B cell (primary cell): ENCODE results near the gene TRPM2. TPM values are rescaled to one million over a fixed set of nuclear protein-coding genes. Genes with fewer than 3 reads are reported as not detected.
A peak's percentile ranks its signal among the peaks of the same experiment; 100 is the strongest.

Source experiments
- ATAC-seq: fragments of 200-7000 bp; cut with Tn5 transposase; one replicate; pipeline ENCODE4 v1.10.0; 2021; ENCODE audit warnings: low read depth, mild to moderate bottlenecking, moderate number of reproducible peaks, moderate library complexity
- CTCF ChIA-PET: fragments of 350-600 bp; sonication (Branson Sonifier 250); formaldehyde crosslinking; loops from one replicate; lab custom pipeline; 2021; ENCODE audit warnings: antibody characterized with exemption, inconsistent platforms; lab: Charles Lee
- POLR2A ChIA-PET: fragments of 350-600 bp; sonication (Branson Sonifier 250); formaldehyde crosslinking; loops from one replicate; lab custom pipeline; 2021; ENCODE audit warnings: antibody characterized with exemption; lab: Charles Lee
- DNase-seq: peaks from one replicate; pipeline ENCODE4 v3.0.0; 2013
- H2AFZ ChIP-seq: 2 replicates; pipeline ENCODE4 v1.6.1; 2012; ENCODE audit warnings: mild to moderate bottlenecking, low read depth, low read length; ENCODE audit not compliant: insufficient read depth, poor library complexity, severe bottlenecking
- H3K27ac ChIP-seq, 2 donors: 1 replicate in 1 of 2; 2 replicates in 1 of 2; pipeline ENCODE4 v1.5.1; 2012 to 2013; ENCODE audit warnings: low read length in 2 of 2, mild to moderate bottlenecking in 2 of 2, moderate library complexity in 1 of 2
- H3K27me3 ChIP-seq, 4 experiments: fragments of 200-600 bp in 1 of 4; sonication (generic) in 1 of 4; replicated peaks in 1 of 4; 1 replicate in 2 of 4; 2 replicates in 2 of 4; pipeline versions ENCODE4 v1.6.1 to v1.7.0; 2013 to 2016; ENCODE audit warnings: low read length in 3 of 4, mild to moderate bottlenecking in 2 of 4, mixed read lengths in 1 of 4, moderate library complexity in 1 of 4; ENCODE audit not compliant: insufficient read depth in 4 of 4, control insufficient read depth in 3 of 4; ENCODE audit errors: control extremely low read depth in 1 of 4
- H3K36me3 ChIP-seq, 2 experiments: replicated peaks in 1 of 2; 1 replicate in 1 of 2; 2 replicates in 1 of 2; pipeline versions ENCODE4 v1.6.1 to v1.7.1; 2013; ENCODE audit warnings: low read length in 1 of 2; ENCODE audit not compliant: insufficient read depth in 2 of 2, control insufficient read depth in 1 of 2; ENCODE audit errors: control extremely low read depth in 1 of 2, extremely low read depth in 1 of 2
- H3K4me1 ChIP-seq, 2 donors: fragments of 200-600 bp in 1 of 2; sonication (generic) in 1 of 2; 1 replicate in 1 of 2; 2 replicates in 1 of 2; pipeline versions ENCODE4 v1.5.1 to v1.6.1; 2013 to 2017; ENCODE audit warnings: low read length in 2 of 2; ENCODE audit not compliant: control insufficient read depth in 2 of 2, insufficient read depth in 2 of 2
- H3K4me2 ChIP-seq: replicated peaks from 2 replicates; pipeline ENCODE3; 2012; ENCODE audit warnings: mild to moderate bottlenecking, low read depth, low read length; ENCODE audit not compliant: poor library complexity, severe bottlenecking
- H3K4me3 ChIP-seq, 5 experiments: fragments of 200-600 bp in 1 of 5; sonication (generic) in 1 of 5; 1 replicate in 3 of 5; 2 replicates in 2 of 5; pipeline versions ENCODE4 v1.5.1 to v1.7.0; 2011 to 2016; ENCODE audit warnings: low read length in 4 of 5, mild to moderate bottlenecking in 4 of 5, low read depth in 2 of 5, control low read depth in 1 of 5, moderate library complexity in 1 of 5; ENCODE audit not compliant: insufficient read depth in 1 of 5; ENCODE audit errors: control extremely low read depth in 1 of 5, extremely low read depth in 1 of 5
- H3K79me2 ChIP-seq: fragments of 200-600 bp; sonication (generic); one replicate; pipeline ENCODE4 v1.6.0; 2016; ENCODE audit warnings: low read length; ENCODE audit not compliant: control insufficient read depth, insufficient read depth
- H3K9ac ChIP-seq: fragments of 200-600 bp; sonication (generic); 2 replicates; pipeline ENCODE4 v1.6.1; 2017; ENCODE audit warnings: mild to moderate bottlenecking, low read length, moderate library complexity
- H3K9me3 ChIP-seq, 3 donors: one replicate each; pipeline versions ENCODE4 v1.6.1 to v1.7.1; 2013; ENCODE audit warnings: low read length in 2 of 3; ENCODE audit not compliant: control insufficient read depth in 2 of 3, insufficient read depth in 1 of 3; ENCODE audit errors: control extremely low read depth in 1 of 3
- H4K20me1 ChIP-seq: 2 replicates; pipeline ENCODE4 v1.6.0; 2012; ENCODE audit warnings: mild to moderate bottlenecking, low read length; ENCODE audit not compliant: insufficient read depth, control insufficient read depth, poor library complexity, severe bottlenecking
- H3K27ac Mint-ChIP-seq: one replicate; pipeline ENCODE4 v1.8.0; 2021; ENCODE audit warnings: mixed read lengths
- H3K27me3 Mint-ChIP-seq: one replicate; pipeline ENCODE4 v1.8.0; 2021; ENCODE audit warnings: mixed read lengths
- H3K4me1 Mint-ChIP-seq: one replicate; pipeline ENCODE4 v1.8.0; 2021; ENCODE audit warnings: mixed read lengths
- H3K4me3 Mint-ChIP-seq: one replicate; pipeline ENCODE4 v1.8.0; 2021; ENCODE audit warnings: mixed read lengths
- H3K9me3 Mint-ChIP-seq: one replicate; pipeline ENCODE4 v1.8.0; 2022; ENCODE audit warnings: mixed read lengths; ENCODE audit not compliant: insufficient read depth
- CTCF ChIP-seq: fragments of 200-600 bp; IDR thresholded peaks from one replicate; pipeline ENCODE4 v1.8.0; 2022; ENCODE audit warnings: antibody characterized with exemption, mild to moderate bottlenecking
- EZH2 ChIP-seq: IDR thresholded peaks from 2 replicates; pipeline ENCODE4 v1.6.1; 2012; ENCODE audit warnings: borderline replicate concordance, low read depth, mild to moderate bottlenecking, moderate library complexity, low read length; ENCODE audit not compliant: insufficient read depth, poor library complexity, severe bottlenecking
- WGBS: methylation state at CpG from one replicate; pipeline ENCODE4 v1.1.5; 2013; ENCODE audit warnings: missing lambda C conversion rate; ENCODE audit not compliant: insufficient coverage; 5-methylcytosine and 5-hydroxymethylcytosine counted together
- intact Hi-C: fragments of 100-400 bp; cut with micrococcal nuclease; formaldehyde crosslinking; loops from one replicate; pipeline ENCODE4 v1.10.0; 2022
- polyA plus RNA-seq: library from polyadenylated mRNA; depleted of rRNA; stranded (reverse); fragments of >200 nt; gene quantifications from 2 replicates; pipeline ENCODE4 v1.2.3, GENCODE V29; 2012
- total RNA-seq, 2 donors: library from RNA; stranded (reverse); fragments of 120-200 nt in 1 of 2; gene quantifications; 1 replicate in 1 of 2; 2 replicates in 1 of 2; pipeline versions ENCODE4 v1.2.3 to v1.2.4, GENCODE V29; 2013 to 2022

The TRPM2 gene
- total and polyA plus RNA-seq, 2 donors (not counting 1 experiment from before 2014, with no cell fraction given): 1.6 to 8.4 TPM

- Mint-ChIP-seq H3K4me1 (no peaks in the 10 kb centered on the region), H3K27ac (peak overlapping the region; percentile 71), H3K4me3 (no peak overlapping the region), H3K9me3 (no peaks in the 10 kb centered on the region), H3K27me3 (no peaks in the 10 kb centered on the region)
- Histone ChIP-seq H3K4me3 (no peak overlapping the region), H4K20me1 (peaks cover 46% of the 10 kb centered on the region), H3K9ac (no peak overlapping the region), H3K4me2 (no peak overlapping the region), H3K9me3 (no peaks in the 10 kb centered on the region), H3K4me1 (no peaks in the 10 kb centered on the region), H3K27ac (no peak overlapping the region), H3K79me2 (no peaks in the 10 kb centered on the region), H2AFZ (no peak overlapping the region), H3K27me3 (no peaks in the 10 kb centered on the region), H3K36me3 (peaks cover 0 to 38% of the 10 kb centered on the region in 2 experiments)
- DNase-seq (no peak), ATAC-seq (no peak)
- 96% methylated on average over 24 of the region's 25 CpGs for WGBS
- intact Hi-C loops: no loop called here
- POLR2A ChIA-PET: interaction anchor here (0.6 kb wide), 1 partner anchor 466 kb away, joined by 3 read pairs; no protein-coding TSS in a partner anchor
- CTCF ChIA-PET: no interaction called here
- TF ChIP-seq EZH2: no peak
- TF ChIP-seq CTCF: no peak
These were observed 25.1 kb upstream of the TRPM2 start for GRCh38 chr21:44328242-44328895.

- Histone ChIP-seq H3K4me1 (no peaks in the 10 kb centered on the region), H3K4me3 (no peak overlapping the region), H2AFZ (no peak overlapping the region), H3K27ac (no peak overlapping the region), H4K20me1 (peaks cover 51% of the 10 kb centered on the region), H3K36me3 (peaks cover 0 to 30% of the 10 kb centered on the region in 2 experiments), H3K79me2 (no peaks in the 10 kb centered on the region), H3K27me3 (no peaks in the 10 kb centered on the region), H3K4me2 (no peak overlapping the region), H3K9me3 (no peaks in the 10 kb centered on the region), H3K9ac (no peak overlapping the region)
- 89% methylated on average over 23 of the region's 26 CpGs for WGBS
- peak overlapping the region; percentile 56 for H3K27ac Mint-ChIP-seq
- ChIA-PET CTCF (no interaction called here), POLR2A (interaction anchor here (1.2 kb wide), 1 partner anchor 8 kb away, joined by 3 read pairs; no protein-coding TSS in a partner anchor)
- no peak overlapping the region for H3K4me3 Mint-ChIP-seq
- intact Hi-C loops: no loop called here
- DNase-seq (no peak), ATAC-seq (no peak)
- H3K27me3 Mint-ChIP-seq: no peaks in the 10 kb centered on the region
- no peaks in the 10 kb centered on the region for H3K9me3 Mint-ChIP-seq
- TF ChIP-seq EZH2: no peak
- TF ChIP-seq CTCF: no peak
- no peaks in the 10 kb centered on the region for H3K4me1 Mint-ChIP-seq
These were observed 24.1 kb upstream of the TRPM2 start for GRCh38 chr21:44329086-44329889.
